K562 treated with DMSO at 1 percent for 48 hours (cell line): ENCODE measurements around the gene RNF144B. TPM values are rescaled to one million over a fixed set of nuclear protein-coding genes. Genes with fewer than 3 reads are reported as not detected.

Experiments used
- total RNA-seq: library from RNA; unstranded; fragments of 300-600 nt; gene quantifications from 2 replicates; pipeline ENCODE4 v1.2.3, GENCODE V29; 2022; ENCODE audit warnings: low replicate concordance; ENCODE audit errors: extremely low read depth

RNF144B gene
- total RNA-seq: not detected in 2 replicates

DNA sequence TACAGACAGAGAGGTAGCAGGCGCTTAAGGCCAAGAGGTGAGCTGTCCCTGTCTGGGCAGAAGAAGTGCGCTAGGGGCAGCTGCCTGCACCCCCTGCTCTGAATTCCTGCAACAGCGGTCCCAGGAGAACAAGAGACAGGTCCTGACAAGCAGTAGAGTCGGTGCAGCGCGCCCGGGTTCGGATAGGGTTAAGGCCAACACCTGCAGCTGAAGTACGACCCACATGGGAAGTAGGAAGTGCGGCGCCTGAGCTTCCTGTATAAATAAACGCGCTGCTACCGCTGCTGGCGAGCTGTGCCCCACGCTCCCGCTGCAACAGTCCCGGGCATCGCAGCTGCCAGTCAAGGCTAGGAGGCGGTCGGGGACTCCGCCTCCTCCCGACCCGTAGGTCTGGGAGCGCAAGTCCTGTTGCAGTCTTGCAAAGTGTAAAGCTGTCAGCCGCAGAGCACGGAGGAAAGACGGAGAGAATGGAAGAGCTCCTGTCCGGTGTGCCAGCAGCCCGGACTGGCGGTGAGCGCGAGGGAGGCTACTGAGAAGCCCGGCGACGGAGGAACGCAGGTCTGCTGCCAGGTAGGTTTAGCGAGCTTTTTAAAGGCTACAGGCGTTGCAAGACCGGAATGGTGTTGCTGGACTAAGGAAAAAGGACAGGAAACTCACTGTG lies at the start of gene RNF144B:
Gene RNF144B (plus strand): TSS at position 290 of the 661 bp plus-strand sequence. CDS start 12,185 bp downstream, outside the sequence.

Other genes starting within 250 kb of the RNF144B start
- not detected in 2 replicates for gene TPMT, start 232.3 kb upstream of the RNF144B start, total RNA-seq
- gene KDM1B, start 231.9 kb upstream of the RNF144B start, total RNA-seq: not detected in 2 replicates
- gene DEK, start 122.8 kb upstream of the RNF144B start, total RNA-seq: not detected in 2 replicates